GM21381 (cell line): ENCODE data around the gene SP140L.
"Not testable (repeated sequence)": the region's sequence is repeated elsewhere in the genome, so short reads cannot be mapped to it uniquely, and the experiment has no call there.

Source experiments
- ATAC-seq: cut with Tn5 transposase; IDR thresholded peaks from one replicate; pipeline ENCODE4 v1.9.1; 2021; ENCODE audit warnings: mild to moderate bottlenecking, moderate library complexity; ENCODE audit not compliant: unreplicated experiment

Gene SP140L

DNA sequence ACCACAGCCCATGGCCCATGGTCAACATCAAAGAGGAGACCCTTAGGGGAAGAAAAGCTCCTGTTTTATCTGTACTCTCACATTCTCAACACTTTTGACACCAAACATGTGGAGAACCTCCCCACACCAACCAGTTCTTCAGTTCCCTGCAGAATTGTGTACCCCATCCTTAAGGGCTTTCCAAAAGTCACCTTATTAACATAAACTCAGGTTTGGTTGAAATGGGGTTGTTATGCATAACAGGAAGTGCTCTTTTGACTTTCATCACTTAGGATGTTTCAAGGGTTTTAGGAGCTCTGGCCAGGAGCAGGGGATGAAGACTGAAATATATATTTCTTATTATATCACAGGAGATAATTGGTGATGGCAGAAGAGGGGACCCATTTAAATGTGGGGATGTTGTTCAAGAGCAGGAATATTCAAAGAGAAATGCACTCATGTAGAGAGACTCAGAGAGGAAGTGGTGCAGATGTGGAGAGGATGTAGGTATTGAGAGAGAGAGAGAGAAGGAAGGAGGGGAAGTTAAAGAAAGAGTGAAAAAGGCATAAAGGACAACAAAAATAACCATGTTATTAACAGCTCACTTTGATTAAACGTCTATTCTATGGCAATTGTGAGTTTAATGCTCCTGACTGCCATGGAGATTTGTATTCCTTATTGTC is 35.2 kb downstream of the SP140L start:
- ATAC-seq: no peak

DNA sequence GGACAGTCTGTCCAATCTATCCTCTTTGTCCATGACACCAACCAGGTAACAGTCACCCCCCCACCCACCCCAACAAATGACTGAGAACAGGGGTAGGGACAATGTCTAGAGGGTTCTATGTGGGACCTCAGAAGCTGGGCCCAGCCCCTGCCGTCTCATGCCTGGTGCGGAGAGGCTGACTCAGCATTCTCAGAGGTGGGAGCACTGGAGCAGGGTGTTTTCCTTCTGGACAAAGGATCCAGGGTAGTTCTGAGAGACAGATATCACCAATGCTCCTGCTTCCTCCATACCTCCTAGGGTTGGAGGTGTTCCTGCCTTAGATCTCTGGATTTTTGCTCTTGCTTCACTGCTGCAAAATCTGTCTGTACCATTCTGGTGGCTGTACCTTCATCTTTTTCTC is 55.1 kb downstream of the SP140L start:
- ATAC-seq: no peak

DNA sequence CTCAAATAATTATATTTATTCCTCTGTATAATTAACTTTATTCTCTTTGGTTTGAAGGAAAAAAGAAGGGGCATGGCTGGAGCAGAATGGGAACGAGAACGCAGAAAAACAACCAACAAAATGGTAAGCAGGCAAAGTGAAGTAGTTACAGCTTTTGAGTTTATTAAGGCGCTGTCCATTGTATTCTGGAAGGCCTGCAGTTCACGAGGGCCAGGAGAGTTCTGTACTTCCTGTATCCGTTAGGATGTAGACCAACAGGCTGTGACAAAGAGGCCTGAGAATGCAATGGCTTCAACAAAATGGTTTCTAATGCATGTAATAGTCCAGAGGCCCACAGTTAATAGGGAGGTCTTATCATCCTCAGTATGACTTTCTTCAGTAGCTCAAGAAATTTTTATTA is 56.5 kb downstream of the SP140L start:
- ATAC-seq: no peak

DNA sequence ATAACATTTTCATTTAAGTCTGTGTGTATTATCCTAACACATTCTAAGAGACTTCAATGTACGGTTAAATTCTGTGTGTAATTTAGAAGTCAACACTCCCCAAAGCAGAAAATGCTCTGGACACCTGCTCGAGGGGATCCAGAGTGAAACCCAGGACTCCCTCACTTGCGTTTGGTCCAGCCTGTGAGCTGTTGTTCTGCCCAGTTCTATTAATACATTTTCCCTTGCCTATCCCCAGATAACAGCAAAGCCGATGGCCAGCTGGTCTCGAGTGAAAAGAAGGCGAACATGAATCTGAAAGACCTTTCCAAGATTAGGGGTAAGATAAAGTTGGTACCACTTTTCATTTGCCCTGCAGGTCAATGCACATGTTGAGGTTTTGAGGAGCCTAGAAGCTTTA is 58.0 kb downstream of the SP140L start:
- no peak for ATAC-seq

DNA sequence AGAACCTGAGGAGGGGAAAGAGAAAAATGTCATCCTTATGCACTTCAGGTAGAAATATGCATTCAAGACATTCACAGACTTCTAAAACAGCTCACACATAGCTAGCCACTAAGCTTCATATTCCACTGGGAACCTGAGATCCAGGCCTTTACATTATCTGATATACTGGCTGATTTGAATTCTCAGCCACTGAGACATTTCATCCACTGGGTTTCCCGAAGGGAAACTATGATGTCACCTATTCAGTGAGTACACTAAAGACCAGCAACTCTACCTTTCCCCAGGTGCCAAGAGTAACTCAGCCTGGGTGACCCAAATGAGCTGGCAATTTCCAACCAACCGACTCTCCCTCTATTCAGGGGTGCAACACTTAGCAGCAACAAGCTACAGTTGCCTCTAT is 67.3 kb downstream of the SP140L start:
- no peak for ATAC-seq

DNA sequence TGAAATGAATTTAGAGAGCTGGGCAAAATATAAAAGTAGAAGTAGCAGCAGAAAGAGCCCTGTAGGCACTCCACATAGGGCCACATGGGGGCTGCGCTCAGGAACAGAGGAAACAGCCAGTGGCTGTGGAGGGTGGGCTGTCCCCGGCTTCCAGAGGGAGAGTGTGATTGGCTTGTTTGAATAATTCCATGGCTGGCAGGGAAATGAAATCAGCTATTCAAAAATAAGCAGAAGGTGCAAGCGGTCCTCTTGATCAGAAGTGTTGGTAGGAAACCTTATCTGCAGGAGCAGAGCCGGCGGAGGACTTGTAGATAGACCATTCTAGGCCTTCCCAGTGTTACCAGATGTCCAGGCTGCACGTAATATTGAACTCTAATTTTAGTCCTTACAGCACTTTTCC is 71.7 kb downstream of the SP140L start:
- ATAC-seq: not testable (repeated sequence)

DNA sequence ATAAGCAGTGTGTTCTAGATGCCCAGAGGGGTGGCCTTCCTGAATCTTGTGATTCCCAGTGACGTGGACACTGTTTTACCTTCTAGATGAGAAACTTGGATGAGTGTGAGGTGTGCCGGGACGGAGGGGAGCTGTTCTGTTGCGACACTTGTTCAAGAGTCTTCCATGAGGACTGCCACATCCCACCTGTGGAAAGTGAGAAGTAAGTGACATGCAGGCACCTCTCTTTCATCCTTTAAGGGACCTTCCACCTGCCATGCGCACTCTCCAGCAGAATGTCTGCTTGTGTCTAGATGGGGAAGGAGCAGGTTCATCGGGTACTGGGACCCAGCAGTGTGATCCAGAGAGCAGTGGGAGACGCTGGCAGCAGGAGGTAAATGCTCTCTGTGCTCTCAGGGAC is 73.0 kb downstream of the SP140L start:
- ATAC-seq: no peak

DNA sequence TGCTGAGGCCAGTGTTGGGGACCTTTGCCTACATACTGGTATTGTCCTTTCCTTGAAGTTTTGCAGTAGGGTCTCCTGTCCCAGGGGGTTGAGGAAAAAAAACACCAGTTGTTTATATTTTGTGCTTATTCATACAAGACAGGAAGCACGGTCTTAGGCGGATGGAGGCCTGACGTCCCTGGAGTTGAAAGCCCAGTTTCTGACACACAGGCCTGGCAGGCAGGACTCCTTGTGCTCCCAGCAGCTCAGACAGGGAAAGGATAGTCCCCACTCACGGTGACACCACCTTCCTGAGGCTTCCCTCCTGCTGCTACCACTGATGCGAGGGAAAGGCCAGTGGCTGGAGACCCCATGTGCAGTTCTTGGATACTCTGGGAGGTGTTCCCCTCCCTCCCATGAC is 73.5 kb downstream of the SP140L start:
- ATAC-seq: no peak

DNA sequence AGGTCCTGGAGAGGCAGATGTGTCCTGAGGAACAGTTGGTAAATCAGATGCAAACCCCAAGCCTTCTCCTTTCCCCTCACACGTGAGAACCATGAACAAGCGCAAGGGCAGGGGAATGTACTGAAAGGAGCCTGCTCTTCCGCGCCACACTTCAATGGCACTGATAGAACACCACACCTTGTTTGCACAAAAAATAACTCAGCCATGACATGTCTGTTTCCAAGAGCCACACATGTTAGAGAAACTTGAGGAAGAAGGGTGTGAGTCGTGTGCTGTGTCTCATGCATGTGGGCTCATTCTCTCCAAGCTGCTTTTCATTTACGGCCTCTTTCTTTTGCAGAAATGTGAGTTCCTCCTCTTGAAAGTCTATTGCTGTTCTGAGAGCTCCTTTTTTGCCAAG is 74.0 kb downstream of the SP140L start:
- ATAC-seq: not testable (repeated sequence)

DNA sequence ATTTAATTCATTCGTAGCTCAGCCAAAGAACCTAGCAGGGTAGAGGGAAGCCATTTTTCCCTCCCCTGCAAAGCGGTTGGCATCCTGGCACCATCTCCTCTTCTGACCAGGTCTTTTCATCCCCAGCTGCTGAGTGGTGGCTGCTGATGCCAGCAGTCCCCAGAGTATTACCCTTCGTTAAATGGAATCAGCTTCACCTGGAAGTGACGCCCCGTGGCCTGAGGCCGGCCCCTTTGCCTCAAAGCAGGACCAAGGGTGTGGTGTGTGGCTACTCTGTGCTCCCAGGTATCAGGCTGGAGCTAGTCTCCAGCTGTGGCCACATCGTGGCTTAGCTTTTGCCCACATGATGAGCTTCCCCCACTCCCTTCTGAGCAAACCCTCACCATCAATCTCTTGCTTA is 76.8 kb downstream of the SP140L start:
- no peak for ATAC-seq

DNA sequence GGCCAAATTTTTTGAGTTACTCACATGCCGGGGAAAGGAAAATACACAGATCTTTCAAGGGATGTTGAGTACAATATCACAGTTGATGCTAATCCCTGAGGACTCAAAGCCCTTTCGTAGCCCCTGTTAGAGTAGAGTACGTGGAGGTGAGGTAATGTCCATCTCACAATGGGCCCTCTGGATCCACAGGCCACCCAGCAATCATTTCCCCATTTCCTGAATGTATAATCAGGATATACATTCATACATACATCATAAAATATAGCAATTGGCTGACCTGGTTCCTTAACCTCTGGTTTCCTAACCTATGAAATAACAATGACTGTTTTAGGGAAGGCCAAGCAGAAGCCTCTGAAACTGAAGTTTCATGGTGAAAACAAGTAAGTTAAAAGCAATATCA is 78.8 kb downstream of the SP140L start:
- no peak for ATAC-seq

DNA sequence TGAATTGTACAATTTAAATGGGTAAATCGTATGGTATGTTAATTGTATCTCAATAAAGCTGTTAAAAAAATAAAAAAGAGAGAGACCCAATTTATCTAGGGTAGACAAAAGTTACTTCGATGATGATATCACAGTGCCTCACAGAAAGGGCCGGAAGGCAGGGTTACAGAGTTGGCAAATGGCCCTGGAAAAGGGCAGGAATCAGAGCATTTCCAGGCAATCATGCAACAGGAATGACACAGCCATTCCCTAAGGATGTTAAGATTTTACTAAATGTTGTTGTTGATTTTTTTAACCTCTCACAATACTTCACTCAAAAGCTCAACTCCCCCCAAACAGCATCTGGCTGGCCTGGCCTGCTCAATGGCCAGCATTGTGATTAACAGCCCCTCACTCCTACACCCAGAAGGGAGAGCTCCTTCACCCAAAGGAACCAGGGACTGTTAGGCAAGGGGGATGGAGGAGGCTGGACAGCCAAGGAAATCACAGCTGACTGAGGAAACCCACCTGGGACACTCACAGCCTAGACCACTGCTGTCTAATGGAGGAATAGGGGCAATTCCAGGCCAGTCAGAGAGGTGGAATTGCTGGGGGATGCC is 81.3 kb downstream of the SP140L start:
- ATAC-seq: no peak

DNA sequence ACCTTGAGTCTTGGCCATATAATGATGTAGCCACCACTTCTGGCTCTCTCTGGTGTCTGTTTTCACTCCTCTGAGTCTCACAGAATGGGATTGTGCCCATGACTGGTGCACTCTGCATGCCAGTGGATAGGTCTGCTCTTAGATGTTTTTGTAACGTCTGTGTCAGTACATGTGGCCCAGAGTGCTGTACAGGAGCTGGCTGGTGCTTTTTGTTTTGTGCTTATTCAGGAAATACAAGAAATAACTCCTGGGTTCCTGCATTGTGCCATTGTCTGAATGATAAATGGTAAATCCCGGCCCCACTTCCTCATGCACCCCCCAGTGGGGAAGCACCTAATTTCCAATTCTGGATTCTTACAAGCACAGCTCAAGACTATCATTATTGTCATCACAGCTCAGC is 82.3 kb downstream of the SP140L start:
- not testable (repeated sequence) for ATAC-seq

DNA sequence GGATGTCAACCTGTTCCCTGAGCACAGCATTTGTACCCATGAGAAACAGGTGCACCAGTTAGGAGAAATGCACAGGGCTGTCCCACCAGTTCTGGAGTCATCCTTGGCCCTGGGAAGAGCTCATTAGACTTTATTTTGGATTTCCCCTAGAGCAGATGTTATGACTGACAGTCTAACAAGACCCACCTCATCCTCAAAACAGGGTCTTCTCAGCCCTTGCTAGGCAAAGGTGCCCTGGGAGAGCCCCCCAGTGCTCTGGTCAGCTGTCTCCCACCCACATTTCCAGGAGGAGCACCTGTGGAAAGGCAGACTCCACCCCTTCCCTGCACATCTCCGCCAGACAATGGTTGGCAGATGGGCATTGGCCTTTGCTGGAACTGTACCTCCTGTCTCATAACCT is 83.3 kb downstream of the SP140L start:
- ATAC-seq: no peak

DNA sequence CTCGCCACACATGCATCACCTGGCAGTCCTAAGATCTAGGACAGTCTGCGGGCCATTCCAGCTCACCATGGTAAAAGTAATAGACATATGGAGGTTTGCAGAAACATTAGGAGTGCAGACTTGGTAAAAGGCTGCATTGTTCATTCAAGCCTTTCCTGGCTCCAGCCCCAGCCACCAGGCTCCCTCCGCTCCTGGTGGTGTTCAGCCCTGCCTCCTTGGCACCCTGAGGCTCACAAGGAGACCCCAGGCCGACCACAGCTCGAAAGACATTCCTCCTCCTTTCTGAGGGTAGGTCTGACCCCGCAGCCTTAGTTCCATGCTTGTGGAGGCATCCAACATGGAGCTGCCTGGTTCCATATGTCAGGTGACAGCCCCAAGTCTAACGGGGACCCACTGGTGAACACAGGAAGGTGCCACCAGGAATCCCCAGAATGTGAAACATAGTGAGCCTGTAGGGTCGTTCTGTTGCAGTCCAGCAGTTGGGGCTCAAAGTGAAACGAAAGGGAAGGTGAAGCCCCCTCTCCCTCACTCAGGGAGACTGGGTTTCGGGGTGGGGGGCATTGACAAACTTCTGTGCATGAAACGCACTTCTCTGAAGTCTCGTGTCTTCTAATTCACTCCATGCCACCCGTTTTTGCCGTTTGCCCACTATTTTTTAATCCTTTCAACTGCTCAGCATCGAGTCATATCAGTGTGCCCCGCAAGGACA is 84.0 kb downstream of the SP140L start:
- ATAC-seq: no peak

DNA sequence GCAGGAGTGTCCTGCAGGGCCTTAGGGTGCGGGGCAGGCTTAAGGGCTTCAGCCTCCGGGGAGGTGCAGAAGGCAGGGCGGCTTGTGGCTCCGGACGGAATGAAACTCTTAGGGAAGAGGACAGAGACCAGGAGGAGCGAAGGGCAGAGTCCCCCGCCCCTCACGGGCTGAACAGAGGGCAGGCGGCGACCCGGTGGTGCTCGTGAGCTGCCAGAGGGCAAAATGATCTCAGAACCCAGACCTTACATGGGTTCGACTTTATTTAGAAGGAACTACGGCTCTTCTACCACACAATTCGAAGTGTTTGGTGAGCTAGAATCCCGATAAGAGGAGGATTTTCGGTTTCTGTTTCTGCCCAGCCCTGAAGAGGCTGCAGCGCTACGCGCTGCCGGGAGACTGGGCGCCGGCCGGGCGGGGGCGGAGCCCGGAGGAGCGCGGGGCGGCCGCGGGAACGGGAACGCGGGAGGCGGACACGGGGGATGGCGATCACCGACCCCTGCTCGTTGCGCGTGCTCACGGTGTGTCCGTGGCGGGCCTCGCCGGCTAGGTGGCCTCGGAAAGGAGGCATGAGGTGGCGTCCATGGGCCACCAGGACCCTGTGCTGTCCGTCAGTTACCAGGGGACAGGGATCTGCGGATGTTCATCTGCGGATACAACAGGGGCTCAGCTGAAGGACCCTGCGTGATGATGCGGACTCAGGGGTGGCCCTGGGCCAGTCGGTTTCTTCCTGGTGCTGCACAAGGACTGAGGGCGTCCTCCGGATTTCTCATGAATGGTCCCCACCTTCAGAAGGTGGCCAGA is 84.8 kb downstream of the SP140L start:
- peak; percentile 68 for ATAC-seq

DNA sequence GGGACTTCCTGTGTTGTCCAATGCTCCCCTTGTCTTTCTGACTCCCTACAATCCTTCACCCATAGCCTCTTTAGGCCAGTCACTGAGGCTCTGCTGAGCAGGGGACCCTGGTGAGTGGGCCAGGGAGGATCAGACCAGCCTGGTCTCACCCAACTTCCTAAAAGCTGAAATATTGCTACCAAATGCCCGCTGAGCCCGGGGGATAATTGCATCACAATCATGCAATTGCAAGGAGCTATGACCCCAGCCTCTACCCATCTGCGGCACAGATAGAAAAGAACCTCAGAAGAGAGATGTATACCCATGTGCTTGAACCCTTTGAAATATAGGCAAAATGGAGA is 85.3 kb downstream of the SP140L start:
- no peak for ATAC-seq

DNA sequence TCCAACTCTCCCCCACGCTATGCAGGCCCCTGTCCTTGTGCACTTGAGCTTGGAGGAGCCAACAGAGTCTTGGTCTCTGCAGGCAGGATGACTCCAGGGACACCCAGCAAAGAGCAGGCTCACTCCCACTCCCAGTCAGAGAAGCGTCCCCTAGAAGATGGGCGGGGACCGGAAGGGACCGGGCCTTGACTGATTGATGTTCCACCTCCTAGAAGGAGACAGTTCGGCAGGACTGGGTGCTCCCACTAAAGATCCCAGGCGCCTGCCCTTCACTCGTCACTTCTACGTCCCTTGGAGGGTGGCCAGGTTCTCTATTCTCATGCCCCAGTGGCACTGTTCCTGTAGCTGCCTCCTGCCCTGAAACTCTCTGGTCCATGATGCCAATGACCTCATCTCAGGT is 85.9 kb downstream of the SP140L start:
- no peak for ATAC-seq

DNA sequence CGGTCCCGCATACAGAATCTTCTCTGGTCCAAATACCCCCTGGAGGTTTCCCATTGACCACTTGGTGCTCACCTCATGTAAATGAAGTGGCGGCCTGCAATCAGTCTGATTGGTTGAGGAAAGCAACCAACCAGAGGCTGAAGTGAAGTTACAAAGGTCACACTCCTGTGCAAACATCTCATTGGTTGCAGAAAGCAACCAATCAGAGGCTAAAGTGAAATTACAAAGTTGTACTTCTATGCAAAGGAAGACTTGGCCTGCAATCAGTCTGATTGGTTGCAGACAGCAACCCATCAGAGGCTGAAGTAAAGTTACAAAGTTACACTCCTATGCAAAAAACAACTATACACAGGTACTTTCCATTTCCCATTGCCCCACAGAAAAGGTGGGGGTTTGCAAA is 86.5 kb downstream of the SP140L start:
- ATAC-seq: no peak

DNA sequence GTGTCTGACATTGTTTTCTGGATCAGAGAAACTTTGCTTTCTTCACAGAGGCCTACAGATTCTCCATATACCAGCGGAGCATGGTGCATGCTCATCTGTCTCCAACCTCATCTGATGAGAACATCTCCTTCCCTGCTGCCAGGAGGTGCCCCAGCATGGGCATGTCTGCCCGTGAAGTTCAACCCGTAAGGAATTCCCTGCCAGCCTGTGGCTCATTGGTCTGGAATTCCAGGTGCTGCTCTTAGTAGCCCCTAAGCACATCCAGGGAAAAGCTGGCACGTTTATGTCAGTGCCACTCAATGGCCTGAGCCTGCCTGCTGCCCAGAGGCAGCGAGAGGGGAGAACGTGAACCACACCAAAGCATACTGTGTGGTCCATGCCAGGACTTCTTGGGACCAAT is 87.3 kb downstream of the SP140L start:
- no peak for ATAC-seq

DNA sequence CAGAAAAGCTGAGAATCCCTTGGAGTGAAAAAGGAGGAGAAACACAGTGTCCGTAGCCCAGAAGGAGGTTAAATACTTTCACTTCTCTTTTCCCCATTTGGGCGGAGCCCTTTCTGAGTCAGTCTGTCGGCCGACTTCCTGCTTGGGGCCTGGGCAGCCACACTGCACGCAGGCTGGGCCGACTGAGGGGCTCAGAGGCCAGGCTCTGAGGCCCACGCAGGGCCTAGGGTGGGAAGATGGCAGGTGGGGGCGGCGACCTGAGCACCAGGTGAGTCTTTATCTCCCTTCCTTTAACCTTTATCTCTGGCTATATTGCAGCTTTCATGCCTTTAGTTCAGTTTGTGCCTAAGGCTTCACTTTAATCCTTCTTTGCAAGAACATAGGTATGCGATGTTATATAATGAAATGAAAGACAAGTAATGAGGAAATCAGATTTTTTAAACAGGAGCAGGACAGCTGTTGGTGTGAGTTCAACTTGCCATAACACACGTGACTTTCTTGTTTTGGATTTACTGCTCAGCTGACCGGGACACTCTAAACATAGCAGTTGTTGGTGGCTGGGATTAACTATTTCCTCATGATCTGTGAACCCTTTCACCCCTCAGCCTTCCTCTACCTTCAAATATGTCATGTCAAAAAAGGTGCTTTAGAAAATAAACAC is 89.2 kb downstream of the SP140L start, which contains the start of gene SP100:
Gene SP100 (plus strand): TSS at position 141 of the 661 bp plus-strand sequence. CDS start 96 bp downstream, at position 237.
- peak; percentile 69 for ATAC-seq
